ENCODE data around the gene CTDSPL.

Gene CTDSPL

GRCh38 chr3:37901721-37902120 is 40.0 kb downstream of the CTDSPL start:
- Histone ChIP-seq H3K4me3 (ENCODE audit: low read length in 2 of 2) (no peak overlapping the region), H3K4me1 (ENCODE audit: control insufficient read depth in 2 of 2, insufficient read depth in 2 of 2, low read length in 2 of 2) (peaks cover 9% of the 10 kb centered on the region in 2 donors), H3K9ac (ENCODE audit: low read depth in 1 of 2, low read length in 2 of 2) (no peak overlapping the region), H3K36me3 (ENCODE audit: control insufficient read depth in 2 of 2, insufficient read depth in 2 of 2, low read length in 2 of 2) (peaks cover 2% of the 10 kb centered on the region in 2 donors), H3K9me3 (ENCODE audit: control insufficient read depth in 2 of 2, low read length in 2 of 2) (no peaks in the 10 kb centered on the region), H3K27me3 (ENCODE audit: control insufficient read depth in 2 of 2, insufficient read depth in 2 of 2, low read length in 2 of 2) (no peaks in the 10 kb centered on the region), H3K27ac (ENCODE audit: low read depth in 2 of 2, low read length in 2 of 2) (no peak overlapping the region)

DNA sequence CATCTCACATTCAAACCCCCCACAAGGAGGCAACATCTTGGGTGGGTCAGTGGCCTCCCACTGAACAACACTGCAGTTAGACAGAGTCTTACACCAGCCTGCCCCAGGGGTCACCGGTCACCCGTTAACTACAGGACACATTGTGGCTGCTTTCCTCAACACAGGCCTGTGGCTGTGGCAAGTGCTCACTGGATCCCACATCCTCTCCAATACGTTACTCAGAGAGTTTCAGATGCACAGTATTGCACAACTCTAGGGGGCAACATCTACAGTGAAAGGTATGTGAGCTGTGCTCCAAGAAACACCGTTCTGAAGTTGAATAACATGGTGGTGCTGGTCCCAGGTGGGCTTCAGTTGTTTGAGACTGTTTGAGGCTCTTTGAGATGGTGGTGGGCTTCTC is 41.0 kb downstream of the CTDSPL start:
- peaks cover 9 to 11% of the 10 kb centered on the region in 2 donors for H3K4me1 ChIP-seq (ENCODE audit: control insufficient read depth in 2 of 2, insufficient read depth in 2 of 2, low read length in 2 of 2)
- H3K9me3 ChIP-seq (ENCODE audit: control insufficient read depth in 2 of 2, low read length in 2 of 2) = no peaks in the 10 kb centered on the region
- no peak overlapping the region for H3K27ac ChIP-seq (ENCODE audit: low read depth in 2 of 2, low read length in 2 of 2)
- H3K9ac ChIP-seq (ENCODE audit: low read depth in 1 of 2, low read length in 2 of 2) = no peak overlapping the region
- no peaks in the 10 kb centered on the region for H3K27me3 ChIP-seq (ENCODE audit: control insufficient read depth in 2 of 2, insufficient read depth in 2 of 2, low read length in 2 of 2)
- H3K4me3 ChIP-seq (ENCODE audit: low read length in 2 of 2) = no peak overlapping the region
- peaks cover 2% of the 10 kb centered on the region in 2 donors for H3K36me3 ChIP-seq (ENCODE audit: control insufficient read depth in 2 of 2, insufficient read depth in 2 of 2, low read length in 2 of 2)

GRCh38 chr3:37903320-37903719 is 41.6 kb downstream of the CTDSPL start:
- no peaks in the 10 kb centered on the region for H3K9me3 ChIP-seq (ENCODE audit: control insufficient read depth in 2 of 2, low read length in 2 of 2)
- H3K27me3 ChIP-seq (ENCODE audit: control insufficient read depth in 2 of 2, insufficient read depth in 2 of 2, low read length in 2 of 2) = no peaks in the 10 kb centered on the region
- H3K9ac ChIP-seq (ENCODE audit: low read depth in 1 of 2, low read length in 2 of 2) = no peak overlapping the region
- H3K27ac ChIP-seq (ENCODE audit: low read depth in 2 of 2, low read length in 2 of 2) = no peak overlapping the region
- H3K4me3 ChIP-seq (ENCODE audit: low read length in 2 of 2) = no peak overlapping the region
- H3K36me3 ChIP-seq (ENCODE audit: control insufficient read depth in 2 of 2, insufficient read depth in 2 of 2, low read length in 2 of 2) = peaks cover 2% of the 10 kb centered on the region in 2 donors
- H3K4me1 ChIP-seq (ENCODE audit: control insufficient read depth in 2 of 2, insufficient read depth in 2 of 2, low read length in 2 of 2) = peaks cover 9 to 11% of the 10 kb centered on the region in 2 donors

DNA sequence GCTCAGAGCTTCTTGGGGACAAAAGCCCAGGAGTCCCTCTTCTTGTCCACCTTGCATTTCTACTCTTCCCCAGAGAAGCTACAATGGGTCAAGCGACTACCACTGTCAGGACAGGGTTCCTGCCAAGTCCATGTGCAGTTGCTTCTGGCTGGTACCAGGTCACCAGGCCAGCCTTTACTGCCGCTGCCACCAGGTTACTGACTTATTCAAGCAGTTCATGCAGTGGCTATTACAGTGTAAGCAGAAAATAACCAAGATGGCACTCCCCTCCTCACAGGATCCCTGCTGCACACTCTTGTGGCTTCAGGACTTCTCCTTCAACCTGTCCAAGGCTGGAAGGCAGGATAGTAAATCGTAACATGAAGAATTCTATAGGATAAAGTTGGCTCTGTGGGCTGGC is 42.1 kb downstream of the CTDSPL start:
- Histone ChIP-seq H3K9me3 (ENCODE audit: control insufficient read depth in 2 of 2, low read length in 2 of 2) (no peaks in the 10 kb centered on the region), H3K27ac (ENCODE audit: low read depth in 2 of 2, low read length in 2 of 2) (no peak overlapping the region)

GRCh38 chr3:37904601-37905000 is 42.9 kb downstream of the CTDSPL start:
- Histone ChIP-seq H3K4me1 (ENCODE audit: control insufficient read depth in 2 of 2, insufficient read depth in 2 of 2, low read length in 2 of 2) (peaks cover 13% of the 10 kb centered on the region in 2 donors), H3K27ac (ENCODE audit: low read depth in 2 of 2, low read length in 2 of 2) (no peak overlapping the region), H3K9ac (ENCODE audit: low read depth in 1 of 2, low read length in 2 of 2) (no peak overlapping the region), H3K36me3 (ENCODE audit: control insufficient read depth in 2 of 2, insufficient read depth in 2 of 2, low read length in 2 of 2) (peaks cover 2% of the 10 kb centered on the region in 2 donors), H3K4me3 (ENCODE audit: low read length in 2 of 2) (no peak overlapping the region), H3K9me3 (ENCODE audit: control insufficient read depth in 2 of 2, low read length in 2 of 2) (no peaks in the 10 kb centered on the region), H3K27me3 (ENCODE audit: control insufficient read depth in 2 of 2, insufficient read depth in 2 of 2, low read length in 2 of 2) (no peaks in the 10 kb centered on the region)

More for the DNA sequence above, 42.1 kb downstream of the CTDSPL start:
- H3K9ac ChIP-seq (ENCODE audit: low read depth in 1 of 2, low read length in 2 of 2) = no peak overlapping the region
- no peaks in the 10 kb centered on the region for H3K27me3 ChIP-seq (ENCODE audit: control insufficient read depth in 2 of 2, insufficient read depth in 2 of 2, low read length in 2 of 2)
- H3K4me3 ChIP-seq (ENCODE audit: low read length in 2 of 2) = no peak overlapping the region
- peaks cover 2% of the 10 kb centered on the region in 2 donors for H3K36me3 ChIP-seq (ENCODE audit: control insufficient read depth in 2 of 2, insufficient read depth in 2 of 2, low read length in 2 of 2)
- peaks cover 9 to 11% of the 10 kb centered on the region in 2 donors for H3K4me1 ChIP-seq (ENCODE audit: control insufficient read depth in 2 of 2, insufficient read depth in 2 of 2, low read length in 2 of 2)

DNA sequence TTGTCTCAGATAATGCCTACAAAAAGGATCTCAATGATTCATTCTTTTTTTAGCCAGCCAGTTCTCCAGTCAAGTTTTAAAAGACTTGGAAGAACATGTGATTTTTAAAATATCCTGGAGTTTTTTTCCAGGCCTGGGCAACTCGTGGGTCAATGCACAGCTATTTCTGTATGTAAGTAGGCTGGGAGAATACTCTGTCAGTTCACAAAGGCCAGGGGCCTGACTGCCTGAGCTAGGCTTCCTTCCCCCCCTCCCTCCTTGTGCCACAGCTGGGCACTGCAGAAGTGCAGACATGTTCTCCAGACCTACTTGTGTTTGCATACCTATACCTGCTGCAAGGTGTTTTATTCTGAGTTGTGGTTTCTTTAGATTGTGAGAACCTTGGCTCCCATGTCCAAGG is 43.7 kb downstream of the CTDSPL start:
- no peaks in the 10 kb centered on the region for H3K27me3 ChIP-seq (ENCODE audit: control insufficient read depth in 2 of 2, insufficient read depth in 2 of 2, low read length in 2 of 2)
- no peak overlapping the region for H3K4me3 ChIP-seq (ENCODE audit: low read length in 2 of 2)
- no peaks in the 10 kb centered on the region for H3K9me3 ChIP-seq (ENCODE audit: control insufficient read depth in 2 of 2, low read length in 2 of 2)
- H3K9ac ChIP-seq (ENCODE audit: low read depth in 1 of 2, low read length in 2 of 2) = no peak overlapping the region
- peaks cover 2% of the 10 kb centered on the region in 2 donors for H3K36me3 ChIP-seq (ENCODE audit: control insufficient read depth in 2 of 2, insufficient read depth in 2 of 2, low read length in 2 of 2)
- H3K4me1 ChIP-seq (ENCODE audit: control insufficient read depth in 2 of 2, insufficient read depth in 2 of 2, low read length in 2 of 2) = peaks cover 13 to 14% of the 10 kb centered on the region in 2 donors
- H3K27ac ChIP-seq (ENCODE audit: low read depth in 2 of 2, low read length in 2 of 2) = no peak overlapping the region

GRCh38 chr3:37905987-37906674 is 44.5 kb downstream of the CTDSPL start:
- Histone ChIP-seq H3K27me3 (ENCODE audit: control insufficient read depth in 2 of 2, insufficient read depth in 2 of 2, low read length in 2 of 2) (no peaks in the 10 kb centered on the region), H3K9ac (ENCODE audit: low read depth in 1 of 2, low read length in 2 of 2) (no peak overlapping the region), H3K27ac (ENCODE audit: low read depth in 2 of 2, low read length in 2 of 2) (peak overlapping the region; percentile 7 to 46), H3K9me3 (ENCODE audit: control insufficient read depth in 2 of 2, low read length in 2 of 2) (no peaks in the 10 kb centered on the region), H3K4me1 (ENCODE audit: control insufficient read depth in 2 of 2, insufficient read depth in 2 of 2, low read length in 2 of 2) (peaks cover 17 to 18% of the 10 kb centered on the region in 2 donors), H3K36me3 (ENCODE audit: control insufficient read depth in 2 of 2, insufficient read depth in 2 of 2, low read length in 2 of 2) (peaks cover under 1 to 2% of the 10 kb centered on the region in 2 donors), H3K4me3 (ENCODE audit: low read length in 2 of 2) (no peak overlapping the region)

DNA sequence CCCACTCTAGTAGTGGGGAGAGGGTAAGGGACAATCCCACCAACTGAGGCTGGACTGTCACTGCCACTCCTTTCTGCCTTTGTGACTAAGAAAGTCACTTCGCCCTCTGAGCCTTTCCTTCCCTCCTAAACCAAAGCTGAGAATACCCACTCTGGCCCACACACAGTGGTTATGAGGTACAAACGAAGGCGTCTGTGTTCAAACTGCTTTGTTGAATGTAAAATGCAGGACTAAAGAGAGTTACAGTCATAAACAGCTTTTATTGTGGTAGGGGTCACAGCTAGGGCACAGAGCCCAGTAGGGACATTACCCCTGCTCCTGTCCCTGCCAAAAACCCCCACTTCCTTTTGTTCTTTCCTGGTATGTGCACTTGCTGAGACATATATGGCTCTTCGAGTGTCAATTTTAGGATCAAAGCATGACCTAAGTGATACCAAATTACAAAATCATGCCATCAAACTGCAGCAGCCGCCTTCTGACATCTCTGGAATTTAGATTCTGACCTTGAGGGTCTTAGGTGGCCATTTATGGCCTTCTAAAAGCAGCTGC is 45.1 kb downstream of the CTDSPL start:
- H3K9ac ChIP-seq (ENCODE audit: low read depth in 1 of 2, low read length in 2 of 2) = no peak overlapping the region
- H3K4me1 ChIP-seq (ENCODE audit: control insufficient read depth in 2 of 2, insufficient read depth in 2 of 2, low read length in 2 of 2) = peaks cover 17 to 20% of the 10 kb centered on the region in 2 donors
- no peak overlapping the region for H3K4me3 ChIP-seq (ENCODE audit: low read length in 2 of 2)
- H3K27me3 ChIP-seq (ENCODE audit: control insufficient read depth in 2 of 2, insufficient read depth in 2 of 2, low read length in 2 of 2) = no peaks in the 10 kb centered on the region
- no peak overlapping the region for H3K27ac ChIP-seq (ENCODE audit: low read depth in 2 of 2, low read length in 2 of 2)
- H3K9me3 ChIP-seq (ENCODE audit: control insufficient read depth in 2 of 2, low read length in 2 of 2) = no peaks in the 10 kb centered on the region
- H3K36me3 ChIP-seq (ENCODE audit: control insufficient read depth in 2 of 2, insufficient read depth in 2 of 2, low read length in 2 of 2) = peaks cover 0 to 2% of the 10 kb centered on the region in 2 donors

- H3K4me1 ChIP-seq (ENCODE audit: control insufficient read depth in 2 of 2, insufficient read depth in 2 of 2, low read length in 2 of 2) = peaks cover 17 to 20% of the 10 kb centered on the region in 2 donors
- H3K27me3 ChIP-seq (ENCODE audit: control insufficient read depth in 2 of 2, insufficient read depth in 2 of 2, low read length in 2 of 2) = no peaks in the 10 kb centered on the region
- no peak overlapping the region for H3K4me3 ChIP-seq (ENCODE audit: low read length in 2 of 2)
- H3K9me3 ChIP-seq (ENCODE audit: control insufficient read depth in 2 of 2, low read length in 2 of 2) = no peaks in the 10 kb centered on the region
- H3K27ac ChIP-seq (ENCODE audit: low read depth in 2 of 2, low read length in 2 of 2) = no peak overlapping the region
- H3K36me3 ChIP-seq (ENCODE audit: control insufficient read depth in 2 of 2, insufficient read depth in 2 of 2, low read length in 2 of 2) = peaks cover 0 to 2% of the 10 kb centered on the region in 2 donors
- no peak overlapping the region for H3K9ac ChIP-seq (ENCODE audit: low read depth in 1 of 2, low read length in 2 of 2)
Measured at GRCh38 chr3:37907371-37907770, 45.7 kb downstream of the CTDSPL start.

DNA sequence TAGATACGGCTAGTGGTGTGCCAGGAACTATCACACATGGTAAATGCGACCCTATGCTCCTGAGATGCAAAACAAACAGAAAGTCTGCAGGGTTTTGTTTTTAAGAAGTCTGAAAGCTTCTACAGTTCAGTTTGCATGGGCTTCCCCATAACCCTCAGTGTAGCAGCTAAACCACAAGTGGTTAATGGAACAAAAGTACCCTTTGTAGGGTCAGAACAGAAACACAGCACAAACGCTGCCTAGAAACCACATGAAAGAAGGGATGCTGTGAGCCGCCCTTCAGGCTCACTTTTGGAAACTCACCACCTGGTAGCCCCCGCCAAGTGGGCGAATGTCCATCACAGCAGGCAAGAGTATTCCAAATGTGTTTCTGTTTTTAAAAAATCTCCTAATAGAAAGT is 46.2 kb downstream of the CTDSPL start:
- Histone ChIP-seq H3K4me3 (ENCODE audit: low read length in 2 of 2) (no peak overlapping the region), H3K27ac (ENCODE audit: low read depth in 2 of 2, low read length in 2 of 2) (no peak overlapping the region)

More for the DNA sequence above, 46.2 kb downstream of the CTDSPL start:
- Histone ChIP-seq H3K27me3 (ENCODE audit: control insufficient read depth in 2 of 2, insufficient read depth in 2 of 2, low read length in 2 of 2) (no peaks in the 10 kb centered on the region), H3K9ac (ENCODE audit: low read depth in 1 of 2, low read length in 2 of 2) (no peak overlapping the region), H3K9me3 (ENCODE audit: control insufficient read depth in 2 of 2, low read length in 2 of 2) (no peaks in the 10 kb centered on the region), H3K36me3 (ENCODE audit: control insufficient read depth in 2 of 2, insufficient read depth in 2 of 2, low read length in 2 of 2) (no peaks in the 10 kb centered on the region), H3K4me1 (ENCODE audit: control insufficient read depth in 2 of 2, insufficient read depth in 2 of 2, low read length in 2 of 2) (peaks cover 17 to 20% of the 10 kb centered on the region in 2 donors)
